Effector memory CD8-positive, alpha-beta T cell (primary cell): Measurements from ENCODE around the gene ZNF594.
"Not testable (repeated sequence)": the region's sequence is repeated elsewhere in the genome, so short reads cannot be mapped to it uniquely, and the experiment has no call there.

ENCODE experiments used
- ATAC-seq: fragments of 150-1000 bp; cut with Tn5 transposase; replicated peaks from 2 replicates; pipeline ENCODE4 v1.10.0; 2021; ENCODE audit warnings: mild to moderate bottlenecking, moderate library complexity
- DNase-seq, 3 experiments: peaks; one replicate each; pipeline ENCODE4 v3.0.0; 2021
- H3K27ac Mint-ChIP-seq, 2 donors: one replicate each; pipeline ENCODE4 v1.8.0; 2022; ENCODE audit warnings: mild to moderate bottlenecking in 2 of 2, mixed read lengths in 2 of 2, moderate library complexity in 2 of 2
- H3K27me3 Mint-ChIP-seq, 2 donors: one replicate each; pipeline ENCODE4 v1.8.0; 2022; ENCODE audit warnings: mixed read lengths in 2 of 2
- H3K36me3 Mint-ChIP-seq: one replicate; pipeline ENCODE4 v1.8.0; 2022; ENCODE audit warnings: mild to moderate bottlenecking, moderate library complexity, mixed read lengths; ENCODE audit not compliant: insufficient read depth
- H3K4me1 Mint-ChIP-seq, 2 donors: one replicate each; pipeline ENCODE4 v1.8.0; 2022; ENCODE audit warnings: low read depth in 2 of 2, mixed read lengths in 2 of 2
- H3K4me3 Mint-ChIP-seq, 2 donors: one replicate each; pipeline ENCODE4 v1.8.0; 2022; ENCODE audit warnings: mild to moderate bottlenecking in 2 of 2, mixed read lengths in 2 of 2, moderate library complexity in 2 of 2
- H3K9me3 Mint-ChIP-seq, 2 donors: one replicate each; pipeline ENCODE4 v1.8.0; 2022; ENCODE audit warnings: mixed read lengths in 2 of 2

The ZNF594 gene

DNA sequence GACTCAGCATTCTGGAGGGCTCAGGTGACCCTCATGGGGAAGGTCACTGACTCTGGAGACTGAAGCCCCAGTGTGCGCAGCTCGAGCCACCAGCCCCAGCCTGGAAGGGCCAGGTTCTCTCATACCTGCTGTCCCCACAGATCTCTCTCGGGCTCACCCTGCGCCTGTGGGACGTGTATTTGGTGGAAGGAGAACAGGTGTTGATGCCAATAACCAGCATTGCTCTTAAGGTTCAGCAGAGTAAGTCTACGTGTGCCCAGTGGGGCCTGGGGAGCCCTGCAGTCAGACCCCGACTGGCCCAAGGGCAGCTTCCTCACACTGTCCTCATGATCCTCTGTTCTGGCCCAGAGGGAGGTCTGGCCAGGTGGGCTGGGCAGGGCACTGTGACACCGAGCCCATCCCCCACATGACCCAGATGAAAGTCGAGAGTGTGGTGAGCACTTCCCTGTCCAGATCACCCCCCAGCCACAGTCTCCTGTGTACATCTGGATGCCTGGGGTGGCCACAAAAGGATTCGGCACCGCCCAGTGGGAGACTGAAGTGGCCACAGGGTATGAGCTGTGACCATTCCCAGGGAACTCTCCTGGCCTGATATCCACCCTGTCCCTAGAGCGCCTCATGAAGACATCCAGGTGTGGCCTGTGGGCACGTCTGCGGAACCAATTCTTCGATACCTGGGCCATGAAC is 54.0 kb downstream of the ZNF594 start:
- DNase-seq, H3K36me3 Mint-ChIP-seq, H3K4me1 Mint-ChIP-seq, H3K4me3 Mint-ChIP-seq, ATAC-seq, H3K9me3 Mint-ChIP-seq, H3K27ac Mint-ChIP-seq: not testable (repeated sequence)
- H3K27me3 Mint-ChIP-seq: peaks cover 0 to 17% of the 10 kb centered on the region in 2 donors

GRCh38 chr17:5136580-5137412 is 54.9 kb downstream of the ZNF594 start:
- not testable (repeated sequence) for DNase-seq, H3K4me3 Mint-ChIP-seq, H3K4me1 Mint-ChIP-seq, H3K36me3 Mint-ChIP-seq, H3K27ac Mint-ChIP-seq, ATAC-seq, H3K9me3 Mint-ChIP-seq
- peaks cover 0 to 17% of the 10 kb centered on the region in 2 donors for H3K27me3 Mint-ChIP-seq

- H3K36me3 Mint-ChIP-seq: no peaks in the 10 kb centered on the region
- DNase-seq (no peak), ATAC-seq (no peak)
- H3K27ac Mint-ChIP-seq: no peak overlapping the region
- H3K9me3 Mint-ChIP-seq: no peaks in the 10 kb centered on the region
- H3K27me3 Mint-ChIP-seq: peaks cover 0 to 23% of the 10 kb centered on the region in 2 donors
- no peak overlapping the region for H3K4me3 Mint-ChIP-seq
- no peaks in the 10 kb centered on the region for H3K4me1 Mint-ChIP-seq
These were observed 55.7 kb downstream of the ZNF594 start for GRCh38 chr17:5135726-5136579.

- H3K27ac Mint-ChIP-seq, H3K36me3 Mint-ChIP-seq, DNase-seq, ATAC-seq, H3K9me3 Mint-ChIP-seq, H3K4me1 Mint-ChIP-seq, H3K4me3 Mint-ChIP-seq: not testable (repeated sequence)
- peaks cover 0 to 30% of the 10 kb centered on the region in 2 donors for H3K27me3 Mint-ChIP-seq
These were observed 56.4 kb downstream of the ZNF594 start for GRCh38 chr17:5135131-5135712.

DNA sequence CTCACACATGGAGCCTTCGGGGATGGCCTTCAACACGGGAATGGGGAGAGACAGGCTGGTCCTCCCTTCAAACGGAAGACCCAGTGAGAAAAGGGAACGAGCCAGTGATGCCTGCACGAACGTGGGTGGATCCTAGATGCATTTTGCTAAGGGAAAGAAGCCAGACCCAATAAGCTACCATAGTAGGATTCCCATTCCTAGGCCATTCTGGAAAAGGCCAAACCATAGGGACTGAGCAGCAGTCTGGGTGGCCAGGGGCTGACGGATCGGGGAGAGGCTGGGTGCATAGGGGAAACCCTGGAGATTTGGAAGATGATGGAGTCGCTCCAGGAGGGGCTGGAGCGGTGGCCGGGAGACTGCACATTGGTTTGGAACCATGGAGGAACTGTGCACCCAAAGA is 57.1 kb downstream of the ZNF594 start:
- peaks cover 0 to 37% of the 10 kb centered on the region in 2 donors for H3K27me3 Mint-ChIP-seq
- not testable (repeated sequence) for H3K4me3 Mint-ChIP-seq, ATAC-seq, H3K36me3 Mint-ChIP-seq, H3K27ac Mint-ChIP-seq, DNase-seq, H3K4me1 Mint-ChIP-seq, H3K9me3 Mint-ChIP-seq

DNA sequence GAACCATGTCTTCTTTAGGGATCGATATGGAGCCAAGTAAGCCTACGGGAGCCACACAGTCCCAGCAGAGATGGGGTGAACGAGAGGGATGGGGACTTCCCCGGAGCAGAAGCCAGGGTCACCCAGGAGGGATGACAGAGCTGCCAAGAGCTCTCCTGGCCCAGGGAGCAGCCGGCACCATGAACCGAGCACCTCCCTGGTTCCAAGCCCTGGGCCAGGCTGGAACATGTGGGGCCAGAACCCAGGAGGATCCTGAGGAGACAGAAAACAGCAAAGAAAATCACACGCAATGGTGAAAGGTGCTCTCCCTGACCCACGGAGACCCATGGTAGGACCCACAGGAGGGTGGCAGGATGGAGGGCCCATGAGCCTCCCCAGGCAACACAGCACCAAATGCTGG is 57.7 kb downstream of the ZNF594 start:
- H3K9me3 Mint-ChIP-seq, H3K4me1 Mint-ChIP-seq, ATAC-seq, H3K27ac Mint-ChIP-seq, DNase-seq, H3K4me3 Mint-ChIP-seq, H3K36me3 Mint-ChIP-seq: not testable (repeated sequence)
- H3K27me3 Mint-ChIP-seq: peaks cover 0 to 37% of the 10 kb centered on the region in 2 donors

DNA sequence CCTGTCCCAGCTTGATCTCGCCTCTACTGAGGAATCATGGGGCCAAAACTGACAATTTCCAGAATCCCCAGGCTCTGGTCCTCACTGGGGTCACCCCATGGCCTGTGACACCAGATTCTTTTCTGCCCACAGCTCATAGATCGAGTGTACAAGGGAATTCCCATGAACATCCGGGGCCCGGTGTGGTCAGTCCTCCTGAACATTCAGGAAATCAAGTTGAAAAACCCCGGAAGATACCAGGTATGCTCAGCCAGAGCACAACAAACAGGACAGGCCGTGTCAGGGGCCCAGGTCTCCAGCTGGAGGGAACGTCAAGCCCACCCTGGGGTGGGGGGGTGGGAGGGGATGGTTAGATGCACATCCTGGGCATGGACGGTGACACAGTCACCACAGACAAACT is 58.4 kb downstream of the ZNF594 start:
- peaks cover 0 to 37% of the 10 kb centered on the region in 2 donors for H3K27me3 Mint-ChIP-seq
- H3K4me3 Mint-ChIP-seq: no peak overlapping the region
- DNase-seq: no peak
- H3K36me3 Mint-ChIP-seq: no peaks in the 10 kb centered on the region
- H3K27ac Mint-ChIP-seq: no peak overlapping the region
- no peaks in the 10 kb centered on the region for H3K9me3 Mint-ChIP-seq
- no peak for ATAC-seq
- H3K4me1 Mint-ChIP-seq: no peaks in the 10 kb centered on the region

DNA sequence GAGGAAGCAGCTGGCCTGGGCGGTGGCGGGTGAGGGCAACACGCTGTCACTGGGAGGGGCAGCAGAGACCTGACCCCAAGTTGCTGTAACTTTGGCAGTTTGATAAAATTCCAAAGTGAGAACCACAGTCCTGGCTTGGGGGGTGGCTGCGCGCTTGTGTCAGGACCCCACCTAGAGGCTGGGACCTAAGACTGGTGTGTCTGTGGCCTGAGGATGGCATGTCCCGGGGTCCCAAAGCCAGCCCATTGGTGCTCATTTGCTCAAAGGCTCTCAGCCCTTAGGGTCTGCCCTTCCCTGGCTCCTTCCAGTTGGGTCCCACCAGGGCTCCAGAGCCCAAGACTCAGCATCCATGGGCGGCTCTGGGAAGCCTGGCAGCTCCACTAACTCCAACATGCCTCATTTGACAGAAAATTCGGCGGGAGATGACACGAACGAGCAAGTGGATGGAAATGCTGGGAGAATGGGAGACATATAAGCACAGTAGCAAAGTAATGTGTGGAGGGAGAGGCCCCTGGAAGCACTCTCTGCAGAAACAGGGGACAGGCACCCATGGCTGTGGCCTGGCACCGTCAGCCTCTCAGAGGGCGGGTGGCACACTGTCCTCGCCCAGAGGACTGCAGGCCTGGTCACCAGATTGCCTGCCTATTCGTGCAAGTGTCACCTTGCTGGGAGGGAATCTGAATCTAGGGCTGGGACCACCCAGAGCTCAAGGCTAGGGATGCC is 59.0 kb downstream of the ZNF594 start:
- H3K9me3 Mint-ChIP-seq, H3K4me1 Mint-ChIP-seq, H3K27ac Mint-ChIP-seq, H3K36me3 Mint-ChIP-seq, DNase-seq, H3K4me3 Mint-ChIP-seq, ATAC-seq: not testable (repeated sequence)
- H3K27me3 Mint-ChIP-seq: peaks cover 4 to 40% of the 10 kb centered on the region in 2 donors

GRCh38 chr17:5131799-5132502 is 59.7 kb downstream of the ZNF594 start:
- H3K27ac Mint-ChIP-seq, H3K4me3 Mint-ChIP-seq, ATAC-seq, H3K36me3 Mint-ChIP-seq, H3K9me3 Mint-ChIP-seq, DNase-seq, H3K4me1 Mint-ChIP-seq: not testable (repeated sequence)
- H3K27me3 Mint-ChIP-seq: peaks cover 11 to 47% of the 10 kb centered on the region in 2 donors

GRCh38 chr17:5131146-5131715 is 60.4 kb downstream of the ZNF594 start:
- H3K4me3 Mint-ChIP-seq: no peak overlapping the region
- no peak for DNase-seq
- no peak overlapping the region for H3K27ac Mint-ChIP-seq
- no peaks in the 10 kb centered on the region for H3K36me3 Mint-ChIP-seq
- no peaks in the 10 kb centered on the region for H3K4me1 Mint-ChIP-seq
- peaks cover 11 to 46% of the 10 kb centered on the region in 2 donors for H3K27me3 Mint-ChIP-seq
- no peak for ATAC-seq
- no peaks in the 10 kb centered on the region for H3K9me3 Mint-ChIP-seq

DNA sequence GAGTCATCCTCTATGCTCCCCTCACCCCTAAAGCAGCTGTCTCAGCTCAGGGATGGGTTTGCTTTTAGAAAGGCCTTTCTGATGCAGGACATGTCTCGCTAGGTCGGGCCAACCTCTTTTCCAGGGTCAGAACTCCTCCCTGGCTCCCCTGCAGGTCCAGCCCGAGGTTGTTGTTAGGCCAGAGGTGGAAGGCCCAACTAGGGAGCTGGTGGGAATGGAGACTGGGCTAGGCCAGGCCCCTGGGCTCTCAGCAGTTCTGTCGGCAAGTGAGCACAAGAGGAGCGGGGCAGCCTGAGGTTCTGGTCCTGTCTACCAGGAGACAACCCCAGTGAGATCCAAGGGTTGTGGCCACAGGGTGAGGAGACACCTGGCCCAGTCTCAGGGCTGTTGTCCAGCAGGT is 61.0 kb downstream of the ZNF594 start:
- not testable (repeated sequence) for H3K27ac Mint-ChIP-seq, H3K9me3 Mint-ChIP-seq, DNase-seq, H3K4me3 Mint-ChIP-seq, H3K36me3 Mint-ChIP-seq, H3K4me1 Mint-ChIP-seq, ATAC-seq
- H3K27me3 Mint-ChIP-seq: peaks cover 11 to 41% of the 10 kb centered on the region in 2 donors

DNA sequence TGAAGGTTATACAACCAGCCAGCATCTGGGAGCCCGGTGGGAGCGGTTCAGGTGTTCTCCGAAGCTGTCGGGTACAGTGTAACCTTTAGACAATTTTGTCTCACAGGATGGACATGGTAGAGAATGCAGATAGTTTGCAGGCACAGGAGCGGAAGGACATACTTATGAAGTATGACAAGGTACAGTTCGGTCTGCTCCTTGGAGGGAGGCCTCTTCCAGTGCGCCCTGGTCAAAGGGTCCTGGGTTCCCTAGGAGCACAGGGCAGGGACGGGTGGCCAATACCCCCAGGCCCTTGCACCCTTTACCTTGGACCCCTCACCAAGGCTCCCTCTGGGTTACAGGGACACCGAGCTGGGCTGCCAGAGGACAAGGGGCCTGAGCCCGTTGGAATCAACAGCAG is 61.4 kb downstream of the ZNF594 start:
- not testable (repeated sequence) for H3K9me3 Mint-ChIP-seq, H3K4me1 Mint-ChIP-seq, H3K36me3 Mint-ChIP-seq, H3K27ac Mint-ChIP-seq, DNase-seq, H3K4me3 Mint-ChIP-seq, ATAC-seq
- peaks cover 11 to 40% of the 10 kb centered on the region in 2 donors for H3K27me3 Mint-ChIP-seq
